Measurements from ENCODE around the gene TMEM63A.

The TMEM63A gene

GRCh38 chr1:225866981-225867380 is 15.2 kb downstream of the TMEM63A start:
- DNase-seq (ENCODE audit: low read depth in 2 of 2) = no peak

- DNase-seq (ENCODE audit: low read depth in 2 of 2) = no peak
These were observed 15.9 kb downstream of the TMEM63A start for GRCh38 chr1:225866061-225866837.

- no peak for DNase-seq (ENCODE audit: low read depth in 2 of 2)
These were observed 16.7 kb downstream of the TMEM63A start for GRCh38 chr1:225865514-225865913.

- DNase-seq (ENCODE audit: low read depth in 2 of 2) = no peak
These were observed 19.0 kb downstream of the TMEM63A start for GRCh38 chr1:225863167-225863566.

DNA sequence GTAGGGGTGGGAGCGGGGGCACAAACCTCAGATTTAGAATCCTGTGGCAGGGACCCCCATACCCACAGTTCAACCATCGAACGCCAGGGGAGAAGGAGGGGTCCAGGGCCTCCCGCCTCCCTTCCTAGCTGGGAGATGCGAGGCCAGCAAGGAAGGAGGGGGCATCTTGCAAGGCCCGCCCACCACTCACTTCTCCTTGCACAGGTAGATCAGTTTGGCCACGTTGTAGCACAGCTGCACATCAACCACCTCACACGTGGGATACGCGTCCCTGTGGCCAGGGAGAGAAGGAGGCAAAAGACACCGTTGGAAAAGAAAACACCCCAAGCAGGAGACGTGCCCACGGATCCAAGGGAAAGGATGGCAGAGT is 19.6 kb downstream of the TMEM63A start:
- DNase-seq (ENCODE audit: low read depth in 2 of 2) = no peak

- no peak for DNase-seq (ENCODE audit: low read depth in 2 of 2)
These were observed 20.2 kb downstream of the TMEM63A start for GRCh38 chr1:225861834-225862580.

DNA sequence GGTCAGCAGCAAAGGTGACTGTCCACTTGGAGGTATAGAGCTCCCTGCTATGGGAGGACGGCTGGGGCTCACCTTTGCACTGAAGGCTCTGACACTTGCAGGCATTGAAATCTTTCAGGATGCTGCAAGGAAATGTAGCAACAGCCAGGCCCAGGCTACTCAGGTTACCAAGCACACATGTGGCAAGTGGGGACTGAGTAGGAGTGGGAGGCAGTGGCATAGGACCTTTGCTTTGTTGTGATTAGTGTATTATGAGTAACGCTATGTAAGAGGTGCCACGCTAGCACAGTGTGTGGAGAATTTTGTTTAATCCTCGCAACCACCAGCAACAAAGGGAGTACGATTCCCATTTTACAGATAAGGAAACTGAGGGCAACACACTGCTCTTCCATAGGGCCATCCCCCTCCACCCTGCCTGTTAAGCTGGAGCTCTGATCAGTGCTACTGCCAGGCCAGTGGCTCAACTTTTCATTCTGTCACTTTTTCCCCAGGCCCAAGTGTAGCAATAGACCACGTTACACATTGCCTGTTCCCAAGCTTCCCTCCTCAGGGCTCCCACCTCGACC is 21.2 kb downstream of the TMEM63A start:
- DNase-seq (ENCODE audit: low read depth in 2 of 2) = no peak

DNA sequence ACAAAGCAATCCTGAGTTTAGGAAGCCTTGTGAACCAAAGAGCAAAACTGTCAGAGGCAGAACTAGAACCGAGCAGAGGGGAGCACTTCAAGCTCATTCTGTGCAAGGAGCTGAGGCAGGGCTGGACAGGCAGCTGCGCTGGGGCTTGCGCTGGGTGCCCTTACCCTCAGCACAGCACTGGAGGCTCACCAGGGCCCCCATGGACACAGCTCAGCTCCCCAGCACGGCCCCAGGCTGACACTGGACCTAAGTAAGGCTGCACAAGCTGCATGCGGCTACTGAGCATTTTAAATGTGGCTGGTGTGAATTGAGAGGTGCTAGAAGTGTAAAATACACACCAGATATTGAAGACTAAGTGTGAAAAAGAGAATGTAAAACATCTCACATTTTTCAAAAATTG is 22.1 kb downstream of the TMEM63A start:
- DNase-seq (ENCODE audit: low read depth in 2 of 2) = no peak

- no peak for DNase-seq (ENCODE audit: low read depth in 2 of 2)
These were observed 23.0 kb downstream of the TMEM63A start for GRCh38 chr1:225859151-225859550.

DNA sequence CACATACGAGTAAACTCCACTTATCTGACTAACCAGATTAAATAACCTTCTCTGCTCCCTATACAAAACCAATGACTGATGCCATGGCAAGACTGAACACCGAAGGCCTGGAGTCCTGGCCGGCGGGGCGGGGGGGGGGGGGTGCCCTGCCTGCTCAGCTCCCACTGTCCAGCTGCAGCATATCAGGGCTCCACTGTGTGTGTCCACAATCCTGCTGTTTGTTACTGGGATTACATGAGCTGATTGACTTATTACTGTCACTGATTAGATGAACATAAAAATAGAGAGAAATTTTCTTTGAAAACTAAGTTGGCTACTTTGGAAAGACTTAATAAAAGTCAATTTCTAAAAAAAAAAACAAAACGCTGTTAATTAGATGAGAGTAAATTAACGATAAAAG is 24.9 kb downstream of the TMEM63A start:
- no peak for DNase-seq (ENCODE audit: low read depth in 2 of 2)

GRCh38 chr1:225855503-225856300 is 26.5 kb downstream of the TMEM63A start:
- DNase-seq (ENCODE audit: low read depth in 2 of 2) = no peak

GRCh38 chr1:225853441-225853840 is 28.7 kb downstream of the TMEM63A start:
- no peak for DNase-seq (ENCODE audit: low read depth in 2 of 2)

DNA sequence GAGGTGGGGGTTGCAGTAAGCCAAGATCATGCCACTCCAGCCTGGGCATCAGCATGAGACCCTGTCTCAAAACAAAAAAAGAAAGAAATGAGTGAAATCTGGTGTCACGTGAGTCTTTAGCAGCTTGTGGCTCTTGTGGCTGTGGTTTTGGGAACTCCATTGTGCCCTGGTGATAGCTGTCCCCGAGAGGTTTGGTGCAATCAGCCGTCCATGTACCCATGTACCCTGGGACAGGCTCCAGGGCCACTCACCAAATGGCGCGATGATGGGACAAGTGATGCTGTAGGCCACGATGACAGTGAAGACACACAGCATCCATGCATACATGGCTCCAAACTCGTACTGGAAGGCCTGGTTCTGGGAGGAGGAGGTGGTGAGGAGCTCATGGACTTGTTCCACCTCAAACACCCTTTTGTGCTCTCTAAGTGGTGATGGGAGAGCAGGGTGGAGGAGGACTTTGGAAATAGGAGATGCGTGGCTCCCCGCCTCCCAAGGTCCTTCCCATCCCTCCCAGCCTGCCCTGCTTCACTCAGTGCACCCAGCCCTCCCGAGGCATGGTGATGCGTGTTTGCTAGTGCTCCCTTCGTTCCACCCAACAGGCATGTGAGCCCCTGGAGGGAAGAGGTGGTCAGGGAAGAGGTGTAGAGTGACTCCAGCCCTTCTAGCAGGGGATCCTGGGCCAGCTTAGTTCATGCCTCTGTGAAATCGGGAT is 29.6 kb downstream of the TMEM63A start:
- no peak for DNase-seq (ENCODE audit: low read depth in 2 of 2)

GRCh38 chr1:225851805-225852204 is 30.4 kb downstream of the TMEM63A start:
- no peak for DNase-seq (ENCODE audit: low read depth in 2 of 2)

- DNase-seq (ENCODE audit: low read depth in 2 of 2) = no peak
These were observed 31.8 kb downstream of the TMEM63A start for GRCh38 chr1:225850370-225850769.

DNA sequence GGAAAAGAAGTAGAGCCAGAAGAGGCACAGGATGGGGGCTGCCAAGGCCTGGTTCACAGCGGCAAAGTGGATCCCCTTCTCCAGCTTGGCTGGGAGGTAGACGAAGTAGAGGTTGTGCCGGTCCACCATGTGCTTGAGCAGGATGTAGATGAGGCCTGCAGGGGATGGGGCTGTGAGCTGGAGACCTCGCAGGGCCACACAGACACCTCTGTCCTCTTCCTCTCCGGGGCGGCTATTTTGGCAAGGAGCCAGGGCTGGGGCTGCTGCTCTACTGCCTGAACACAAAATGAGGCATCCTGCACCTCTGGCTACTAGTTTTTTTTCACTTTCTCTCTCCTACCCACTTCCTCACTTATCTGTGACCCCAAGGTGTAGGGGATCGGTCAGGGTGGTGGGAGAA is 32.3 kb downstream of the TMEM63A start:
- no peak for DNase-seq (ENCODE audit: low read depth in 2 of 2)

- no peak for DNase-seq (ENCODE audit: low read depth in 2 of 2)
These were observed 33.9 kb downstream of the TMEM63A start for GRCh38 chr1:225848030-225848955.

- DNase-seq (ENCODE audit: low read depth in 2 of 2) = no peak
These were observed 34.6 kb downstream of the TMEM63A start for GRCh38 chr1:225847610-225848009.

- DNase-seq (ENCODE audit: low read depth in 2 of 2) = no peak
These were observed 35.6 kb downstream of the TMEM63A start for GRCh38 chr1:225846331-225847310.

Data from fibroblast of skin of left biceps (primary cell).